H1 (cell line): ENCODE results near the gene ASIC1. TPM values are rescaled to one million over a fixed set of nuclear protein-coding genes. Genes with fewer than 3 reads are reported as not detected.

Experiments
- CEBPB ChIP-seq: IDR thresholded peaks from 2 replicates; pipeline ENCODE4 v1.6.1; 2012; ENCODE audit warnings: low read depth, low read length
- CHD7 ChIP-seq: fragments of 300-600 bp; sonication (generic); IDR thresholded peaks from 2 replicates; pipeline ENCODE4 v1.7.1; 2012; ENCODE audit warnings: low read length, moderate library complexity, mild to moderate bottlenecking, inconsistent platforms; ENCODE audit not compliant: insufficient replicate concordance
- USF2 ChIP-seq: IDR thresholded peaks from 2 replicates; pipeline ENCODE4 v1.6.1; 2011; ENCODE audit warnings: low read length, improper control_type of control experiment
- polyA plus RNA-seq, 7 experiments: library from polyadenylated mRNA; depleted of rRNA in 3 of 7; stranded (reverse) in 5 of 7; unstranded in 2 of 7; fragments of >200 nt in 5 of 7; fragments of 200-250 nt in 2 of 7; gene quantifications; 1 replicate in 5 of 7; 2 replicates in 1 of 7; 4 replicates in 1 of 7; pipeline versions ENCODE4 v1.2.1 to v1.2.3, GENCODE V29; 2011 to 2013; ENCODE audit warnings: missing spikeins in 2 of 7, mixed read lengths in 2 of 7
- total RNA-seq: library from RNA; stranded (reverse); fragmentation: NEBNext Ultra II Directional; extraction: Animal tissue kit (Norgen Biotek cat#: 25700); gene quantifications from 2 replicates; pipeline ENCODE4 v1.2.1, GENCODE V29; 2021

Gene ASIC1
- total and polyA plus RNA-seq, 2 of the 8 experiments (the other 6 are each of a cell fraction or from before 2014, with no cell fraction given), result 2.4 to 4.4 TPM

GRCh38 chr12:50061171-50061570 lies 3.8 kb downstream of the ASIC1 start (continued):
- TF ChIP-seq USF2, result no peak
- no peak for TF ChIP-seq CHD7
- no peak for TF ChIP-seq CEBPB
